HG03558 (cell line): ENCODE results near the gene OTUD5.
A peak's percentile ranks its signal among the peaks of the same experiment; 100 is the strongest.

Experiments
- ATAC-seq: cut with Tn5 transposase; IDR thresholded peaks from one replicate; pipeline ENCODE4 v1.9.1; 2021; ENCODE audit warnings: moderate number of reproducible peaks; ENCODE audit not compliant: unreplicated experiment; ENCODE audit errors: extremely low read depth

The OTUD5 gene

DNA sequence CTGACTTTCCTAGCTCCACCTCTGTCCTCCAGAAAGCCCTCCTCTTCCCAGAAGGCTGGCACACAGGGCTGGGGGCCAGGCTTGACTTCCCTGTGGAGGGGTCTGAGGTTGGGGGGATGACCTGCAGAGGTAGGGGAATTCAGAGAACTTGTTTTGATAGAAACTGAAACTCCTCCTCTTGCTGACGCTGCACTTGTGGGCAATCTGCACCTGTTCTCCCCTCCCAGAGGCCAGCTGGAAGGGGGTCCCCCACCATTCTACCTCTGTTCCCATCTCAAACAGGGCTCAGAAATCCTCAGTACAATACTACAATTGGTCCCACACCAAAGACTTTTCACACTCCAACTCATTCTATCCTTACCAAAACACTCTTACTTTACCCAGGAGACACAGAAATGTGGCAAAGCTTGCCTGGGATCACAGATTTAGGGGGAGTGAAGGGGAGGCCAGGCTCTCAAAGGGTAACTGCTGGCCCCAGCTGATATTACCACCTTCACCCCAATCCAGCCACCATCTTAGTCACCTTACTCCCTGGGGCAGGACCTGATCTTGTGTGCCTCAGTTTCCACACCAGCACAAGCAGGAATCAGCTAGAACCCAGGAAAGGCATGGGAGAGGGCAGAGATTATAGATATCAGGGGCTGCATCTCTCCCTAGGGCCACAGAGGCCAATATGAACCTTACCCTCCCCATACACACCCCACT, 18.5 kb downstream of the OTUD5 start:
- ATAC-seq, result peak; percentile 28

DNA sequence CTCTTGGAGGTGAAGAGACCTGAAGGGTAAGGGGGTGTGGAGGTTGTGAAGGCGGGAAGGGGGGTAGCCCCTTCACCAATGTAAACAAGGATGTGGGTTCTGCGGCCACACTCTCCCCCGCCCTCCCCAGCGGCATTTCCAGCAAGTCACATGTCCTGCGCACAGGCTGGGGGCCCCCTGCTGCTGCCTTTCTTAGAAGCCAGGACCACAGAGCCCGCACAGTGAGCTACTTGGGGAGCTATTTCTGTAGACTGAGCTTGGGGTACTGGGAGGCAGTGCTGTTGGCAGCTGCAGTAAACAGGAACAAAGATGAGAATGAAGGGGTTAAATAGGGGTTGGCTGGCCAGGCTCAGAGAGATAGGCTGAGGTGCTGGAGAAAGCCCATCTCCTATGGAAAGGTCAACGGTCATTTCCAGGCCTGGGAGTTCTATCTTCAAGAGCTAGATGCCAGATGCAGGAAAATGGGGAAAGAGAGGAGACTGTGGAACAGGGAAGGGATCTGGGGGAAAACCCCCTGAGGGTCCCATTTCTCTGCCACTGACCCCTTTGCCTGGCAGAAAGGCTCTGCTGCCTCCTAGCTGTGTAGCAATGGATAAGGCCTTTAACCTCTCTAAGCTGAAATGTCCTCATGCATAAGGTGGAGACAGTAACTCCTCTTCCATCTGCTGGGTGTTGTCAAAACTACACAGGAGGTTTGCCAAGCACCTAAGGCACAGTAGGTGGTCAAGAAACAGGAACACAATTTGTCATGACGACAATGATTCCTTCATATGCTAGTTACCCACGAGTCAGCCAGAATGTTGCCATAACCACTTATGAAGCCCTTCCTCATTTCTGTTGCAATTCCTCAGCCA, 20.1 kb downstream of the OTUD5 start:
- peak; percentile 24 for ATAC-seq

DNA sequence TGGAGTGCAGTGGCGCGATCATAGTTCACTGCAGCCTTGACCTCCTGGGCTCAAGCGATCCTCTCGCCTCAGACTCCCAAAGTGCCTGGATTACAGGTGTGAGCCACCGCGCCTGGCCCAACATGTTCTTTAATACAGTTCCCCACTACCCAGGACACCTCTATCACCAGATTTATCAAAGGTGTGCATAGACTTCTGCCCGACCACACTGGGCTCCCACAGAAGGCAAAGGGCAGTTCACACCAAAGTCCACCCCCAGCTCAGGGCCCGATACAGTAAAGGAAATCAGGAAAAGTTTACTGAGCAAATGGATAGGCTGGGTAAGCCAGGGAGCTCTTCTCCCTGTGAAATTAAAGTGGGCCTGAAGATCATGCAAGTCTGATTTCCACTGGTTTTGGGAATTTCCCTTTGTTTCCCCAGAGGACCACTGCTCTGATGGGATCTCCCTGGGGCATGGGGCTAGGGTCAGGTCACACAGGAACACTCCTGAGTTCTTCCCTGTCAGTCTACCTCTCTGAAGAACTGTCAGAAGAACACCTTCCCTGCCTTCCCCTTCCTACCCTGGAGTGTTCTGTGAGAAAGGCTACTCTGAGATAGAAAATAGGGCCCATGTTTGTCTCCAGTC, 20.9 kb downstream of the OTUD5 start:
- ATAC-seq, result no peak

DNA sequence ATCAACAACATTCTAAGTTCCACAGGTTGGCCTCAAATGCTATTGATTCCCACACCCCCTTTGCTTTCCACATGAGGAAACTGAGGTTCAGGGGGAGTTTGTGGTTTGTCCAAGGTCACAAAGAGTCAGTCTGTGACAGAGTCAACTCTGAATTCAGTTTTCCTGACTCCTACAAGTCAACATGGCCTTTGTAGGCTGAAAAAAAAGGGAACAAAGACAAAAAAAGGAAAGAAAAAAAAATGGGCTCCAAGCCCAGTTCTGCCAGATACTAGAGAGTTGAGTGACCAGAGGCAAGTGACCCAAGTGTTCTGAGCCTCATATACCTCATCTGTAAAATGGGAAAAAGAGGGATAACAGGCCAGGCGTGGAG, 22.1 kb downstream of the OTUD5 start:
- no peak for ATAC-seq

DNA sequence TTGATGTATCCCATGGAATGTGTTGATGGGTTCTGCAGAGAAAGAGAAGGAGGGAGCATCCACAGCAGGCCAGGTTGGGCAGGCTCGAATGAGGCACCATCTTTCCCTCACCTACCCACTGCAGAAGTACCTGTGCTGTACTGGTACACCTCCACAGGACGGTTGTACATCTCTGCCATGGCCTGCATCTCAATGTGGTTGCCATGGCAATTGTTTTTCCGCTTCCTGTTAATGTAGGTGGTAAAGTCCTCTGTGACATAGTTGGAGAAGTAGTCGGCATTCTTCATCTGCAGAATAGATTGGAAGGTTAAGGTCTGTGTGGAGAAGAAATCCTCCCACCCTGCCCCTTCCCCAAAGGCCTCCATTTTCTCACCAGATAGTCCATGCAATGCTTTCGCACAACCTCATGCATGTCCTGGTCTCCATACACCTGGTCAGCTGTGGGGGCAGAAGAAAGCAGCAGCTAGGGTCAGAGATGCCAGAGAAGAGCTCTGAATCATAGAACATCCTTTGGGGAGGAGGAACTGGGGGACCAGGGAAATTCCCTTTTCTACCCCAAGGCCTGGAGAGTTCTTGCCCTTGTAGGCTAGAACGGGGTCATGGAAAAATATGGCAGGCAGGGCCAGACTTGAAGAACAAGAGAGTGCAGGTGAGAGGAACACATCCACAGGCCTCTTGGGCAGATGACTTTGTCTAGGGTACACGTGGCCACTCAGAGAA, 22.7 kb downstream of the OTUD5 start:
- ATAC-seq, result no peak

DNA sequence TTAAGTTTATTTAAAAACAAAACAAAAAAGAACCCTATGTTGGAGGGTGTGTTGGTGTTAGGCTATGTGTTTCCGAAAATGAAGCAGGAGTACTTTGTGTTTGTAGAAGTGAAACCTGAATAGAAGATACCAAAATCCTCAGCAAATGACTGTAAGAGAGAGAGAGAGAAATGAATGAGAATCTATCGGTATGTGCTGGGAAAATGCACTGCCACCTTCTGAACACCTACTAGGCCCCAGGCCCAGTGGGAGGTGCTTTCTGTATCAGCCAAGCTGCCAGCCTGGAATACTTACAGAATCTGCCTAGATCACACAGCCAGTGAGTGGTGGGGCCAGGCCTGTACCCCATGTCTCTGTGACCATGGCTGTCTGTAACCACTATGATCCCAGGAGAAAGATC, 23.6 kb downstream of the OTUD5 start:
- ATAC-seq, result no peak

DNA sequence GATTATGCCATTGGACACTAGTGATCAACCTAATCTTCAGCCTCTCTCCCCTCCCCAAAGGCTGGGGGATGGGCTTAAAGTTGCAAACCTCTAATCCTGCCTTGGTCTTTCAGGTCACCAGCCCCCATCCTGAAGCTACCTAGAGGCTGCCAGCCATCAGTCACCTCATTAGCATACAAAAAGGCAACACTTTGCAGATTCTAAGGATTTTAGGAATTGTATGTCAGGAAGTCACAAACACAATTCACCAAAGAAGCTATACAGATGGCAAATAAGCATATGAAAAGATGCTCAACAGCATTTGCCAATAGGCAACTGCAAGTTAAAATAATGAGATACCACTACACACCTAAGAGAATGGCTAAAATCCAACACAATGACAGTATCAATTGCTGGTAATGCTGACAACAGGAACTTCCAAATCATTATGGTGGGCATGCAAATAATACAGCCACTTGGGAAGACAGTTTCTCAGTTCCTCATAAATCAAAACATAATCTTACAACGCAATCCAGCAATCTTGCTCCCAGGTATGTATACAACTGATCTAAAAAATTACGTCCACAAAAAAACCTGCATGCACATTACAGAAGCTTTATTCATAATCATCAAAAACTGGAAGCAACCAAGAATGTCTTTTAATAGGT, 29.5 kb downstream of the OTUD5 start:
- no peak for ATAC-seq

DNA sequence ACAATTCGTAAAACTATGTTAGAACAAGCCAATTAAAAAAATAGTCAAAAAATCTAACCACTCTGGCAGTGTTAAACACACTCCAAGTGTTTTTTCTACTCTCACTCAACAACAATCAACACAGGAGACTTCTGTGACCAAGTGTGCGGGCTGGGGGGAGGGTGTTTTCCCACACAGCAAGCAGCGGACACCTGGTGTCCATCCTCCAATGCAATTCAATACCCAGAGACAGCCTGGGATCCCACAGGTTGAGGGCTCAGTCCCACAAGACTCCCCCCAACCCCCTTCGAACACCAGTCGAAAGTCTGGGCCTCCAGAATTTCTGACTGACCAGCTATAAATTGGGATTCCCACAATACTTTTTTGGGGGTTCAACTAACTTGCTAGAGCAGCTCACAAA, 30.3 kb downstream of the OTUD5 start:
- ATAC-seq, result no peak

DNA sequence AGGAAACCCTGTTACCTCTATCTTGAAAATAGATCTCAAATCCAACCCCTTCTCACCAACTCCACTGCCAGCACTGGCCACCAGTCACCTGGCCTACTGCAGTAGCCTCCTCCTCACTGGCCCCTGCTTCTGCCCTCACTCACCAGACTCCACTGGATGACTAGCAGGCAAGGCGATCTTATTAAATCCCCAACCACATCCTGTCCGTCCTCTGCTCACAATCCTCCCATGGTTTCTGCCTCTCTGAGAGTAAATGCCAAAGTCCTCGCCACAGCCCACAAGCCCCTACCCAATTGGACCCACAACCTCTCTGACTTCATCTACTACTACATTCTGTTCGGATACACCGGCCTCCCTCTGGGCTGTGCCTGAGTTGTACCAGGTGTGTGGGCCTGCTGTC, 33.1 kb downstream of the OTUD5 start:
- ATAC-seq, result no peak

DNA sequence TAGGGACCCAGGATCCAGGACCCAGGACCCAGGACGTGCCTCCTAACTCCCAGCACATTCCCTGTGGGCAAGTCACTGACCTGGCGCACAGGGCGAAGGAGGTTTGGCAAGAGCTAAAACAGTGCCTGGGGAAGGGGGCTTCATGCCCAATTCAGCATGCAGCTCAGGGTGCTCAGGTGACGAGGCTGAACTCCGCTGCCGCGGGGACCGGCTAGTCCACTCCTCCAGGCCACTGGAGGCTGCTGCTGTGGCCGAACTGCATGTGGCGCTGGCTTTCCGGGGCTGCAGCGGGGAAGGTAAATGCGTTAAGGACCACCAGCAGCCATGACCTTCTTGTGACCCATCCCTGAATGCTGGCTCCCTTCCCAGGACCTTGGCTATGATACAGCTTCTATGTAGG, 33.6 kb downstream of the OTUD5 start:
- ATAC-seq, result no peak

DNA sequence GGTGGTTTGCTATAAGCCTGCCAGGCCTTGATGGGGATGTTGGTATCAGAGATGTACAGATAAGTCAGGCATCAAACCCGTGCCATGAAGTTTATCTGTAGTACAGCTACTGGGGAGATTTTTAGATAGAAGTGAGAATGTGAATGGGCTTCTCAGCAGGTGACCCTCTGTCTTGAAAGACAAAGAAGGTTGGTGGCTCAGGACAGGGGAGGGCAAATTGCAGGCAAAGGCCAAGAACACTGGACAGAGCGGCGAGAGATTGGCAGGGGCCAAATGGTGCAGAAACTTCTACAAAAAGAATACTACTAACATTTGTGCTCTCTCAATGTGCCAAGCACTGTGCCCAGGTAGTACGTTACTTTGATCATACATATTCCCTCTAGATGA, 36.7 kb downstream of the OTUD5 start:
- no peak for ATAC-seq

DNA sequence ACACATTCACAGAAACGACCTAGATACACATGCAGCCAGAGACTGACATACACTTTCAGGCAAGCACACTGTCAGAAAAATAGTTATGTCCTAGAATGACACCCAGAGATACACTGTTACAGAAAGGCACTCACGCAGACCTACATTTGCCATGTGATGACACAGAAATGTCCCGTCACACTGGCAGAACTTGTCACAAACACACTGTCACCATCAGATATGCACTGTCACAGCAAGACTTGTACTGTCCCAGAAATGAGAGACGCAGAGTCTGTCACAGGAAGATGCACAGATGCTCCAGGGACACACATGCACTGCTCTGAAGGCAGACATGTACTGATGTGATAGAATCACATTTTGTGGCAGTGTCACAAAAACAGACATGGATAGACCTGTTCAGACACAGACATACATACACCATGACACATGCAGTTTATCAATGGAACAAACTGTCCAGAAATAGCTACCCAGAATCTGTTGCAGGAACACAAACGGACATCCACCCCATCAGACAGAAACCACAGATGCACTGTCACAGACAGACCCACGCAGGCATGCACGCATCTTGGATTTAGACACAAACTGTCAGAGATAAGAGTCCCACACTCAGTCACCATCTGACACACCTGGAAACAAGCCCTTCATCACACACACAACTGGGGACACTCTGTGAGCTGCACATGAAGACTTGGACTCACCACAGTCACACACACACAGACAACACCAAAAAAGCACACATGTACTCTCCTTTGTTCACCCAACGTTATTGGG, 37.3 kb downstream of the OTUD5 start:
- no peak for ATAC-seq

DNA sequence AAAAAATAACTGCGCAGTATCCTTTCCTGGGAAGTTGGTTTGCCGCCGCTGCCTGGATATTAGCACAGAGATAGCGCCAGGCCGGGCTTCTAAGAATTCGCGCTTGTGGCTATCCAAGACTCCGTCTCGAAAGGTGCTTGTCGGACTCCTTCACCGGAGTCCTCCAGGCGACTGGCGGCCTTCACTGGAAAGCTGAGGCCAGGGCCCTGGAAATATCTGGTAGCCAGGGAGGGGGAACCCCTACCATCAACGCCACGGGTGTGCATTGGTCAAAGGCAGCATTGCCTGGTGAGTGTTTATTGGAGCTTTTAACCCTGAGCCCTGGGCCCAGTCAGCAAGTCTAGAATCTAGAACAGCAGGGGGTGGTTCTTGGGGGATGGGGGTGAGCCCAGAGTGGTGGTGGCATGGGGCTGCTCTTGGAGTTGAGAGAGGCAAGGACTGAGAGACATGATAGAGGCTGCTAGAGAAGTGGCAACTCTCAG, 38.0 kb downstream of the OTUD5 start:
- no peak for ATAC-seq

DNA sequence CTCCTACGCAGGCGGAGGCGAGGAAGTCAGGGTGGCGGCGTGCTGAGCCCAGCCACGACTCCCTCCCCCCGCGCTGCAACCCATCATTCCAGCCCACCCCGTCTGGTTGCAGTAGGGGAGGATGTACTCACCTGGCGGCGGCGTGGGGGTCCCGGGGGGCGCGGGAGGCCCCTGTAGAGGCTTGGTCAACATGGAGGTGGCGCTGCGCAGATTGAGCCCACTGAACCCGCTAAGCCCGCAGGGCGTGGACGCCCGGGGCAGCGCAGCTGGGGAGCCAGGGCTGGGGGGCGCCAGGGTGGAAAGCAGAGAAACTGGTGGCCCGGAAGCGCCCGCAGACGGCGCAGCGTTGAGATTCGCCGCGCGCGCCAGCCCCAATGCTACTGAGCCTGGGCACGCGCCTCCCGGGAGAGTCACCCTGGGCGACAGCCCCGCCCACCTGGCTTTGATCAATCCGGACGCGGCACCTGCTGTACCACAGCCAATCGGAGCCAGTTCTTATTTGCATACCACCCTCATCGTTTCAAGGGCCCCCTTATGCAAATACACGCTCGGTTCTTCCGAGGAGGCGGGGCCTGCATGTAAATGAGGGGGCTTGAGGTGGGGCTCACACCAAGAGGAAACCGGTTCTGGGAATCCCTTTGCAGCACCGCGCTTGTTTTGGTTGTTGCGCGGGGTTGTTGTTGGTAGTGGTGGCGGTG, 38.6 kb downstream of the OTUD5 start, which contains the start of gene PIM2:
PIM2 (minus strand) TSS at position 382 of the 698 bp plus-strand sequence; CDS start at position 192, 190 bp downstream.
- peak; percentile 31 for ATAC-seq

DNA sequence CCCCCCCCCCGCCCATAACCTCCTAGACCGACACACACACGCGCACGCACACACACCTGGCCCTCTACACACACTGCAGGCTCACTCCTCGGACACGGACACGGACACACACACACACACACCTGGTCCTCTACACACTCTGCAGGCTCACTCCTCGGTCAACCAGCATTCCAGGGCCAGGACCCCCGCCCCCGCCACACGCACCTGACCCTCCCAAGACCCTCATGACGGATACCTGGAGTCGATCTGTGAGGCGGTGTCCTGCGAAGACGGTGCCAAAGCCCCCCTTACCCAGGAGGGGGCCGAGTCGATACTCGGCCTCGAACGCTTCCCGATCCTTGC, 39.1 kb downstream of the OTUD5 start:
- no peak for ATAC-seq

DNA sequence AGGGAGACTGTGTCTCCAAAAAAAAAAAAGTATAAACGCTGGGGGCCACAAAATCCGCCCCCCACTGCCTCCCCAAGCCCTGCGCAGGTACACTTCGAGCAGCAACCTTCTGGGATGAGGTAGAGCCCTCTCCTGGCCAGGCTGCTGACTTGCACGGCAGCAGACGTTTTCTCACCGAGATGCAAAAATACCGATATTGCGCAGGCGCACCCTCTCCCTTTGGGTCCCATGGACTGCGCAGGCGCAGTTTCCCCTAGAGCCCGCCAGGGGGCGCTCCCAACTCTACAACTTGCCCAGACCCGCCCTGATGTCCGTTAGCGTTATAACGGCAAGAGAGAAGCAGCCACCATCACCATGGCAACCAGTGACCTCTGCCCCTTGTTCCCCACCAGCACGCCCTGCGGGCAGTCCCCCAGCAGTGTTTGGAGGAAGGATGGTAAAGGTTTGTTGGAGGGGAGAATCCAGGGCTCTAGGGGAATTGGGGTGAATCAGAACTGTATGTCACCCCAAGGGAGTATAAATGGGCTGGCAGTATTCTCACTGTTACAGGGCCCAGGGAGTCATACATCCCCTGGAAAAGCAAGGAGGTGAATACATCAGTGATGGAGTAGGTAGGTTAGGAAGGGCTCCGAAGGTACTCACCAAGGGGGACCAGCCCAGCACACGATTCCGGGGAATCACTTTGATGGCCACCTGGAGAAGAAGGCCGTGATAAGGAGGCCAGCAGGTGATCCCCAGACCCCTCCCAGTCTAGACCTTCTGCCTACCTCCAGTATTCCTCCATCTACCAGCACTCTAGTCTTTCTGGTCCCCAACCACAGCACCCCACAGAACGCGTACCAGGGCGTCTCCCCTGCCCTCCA, 40.0 kb downstream of the OTUD5 start:
- ATAC-seq, result no peak

DNA sequence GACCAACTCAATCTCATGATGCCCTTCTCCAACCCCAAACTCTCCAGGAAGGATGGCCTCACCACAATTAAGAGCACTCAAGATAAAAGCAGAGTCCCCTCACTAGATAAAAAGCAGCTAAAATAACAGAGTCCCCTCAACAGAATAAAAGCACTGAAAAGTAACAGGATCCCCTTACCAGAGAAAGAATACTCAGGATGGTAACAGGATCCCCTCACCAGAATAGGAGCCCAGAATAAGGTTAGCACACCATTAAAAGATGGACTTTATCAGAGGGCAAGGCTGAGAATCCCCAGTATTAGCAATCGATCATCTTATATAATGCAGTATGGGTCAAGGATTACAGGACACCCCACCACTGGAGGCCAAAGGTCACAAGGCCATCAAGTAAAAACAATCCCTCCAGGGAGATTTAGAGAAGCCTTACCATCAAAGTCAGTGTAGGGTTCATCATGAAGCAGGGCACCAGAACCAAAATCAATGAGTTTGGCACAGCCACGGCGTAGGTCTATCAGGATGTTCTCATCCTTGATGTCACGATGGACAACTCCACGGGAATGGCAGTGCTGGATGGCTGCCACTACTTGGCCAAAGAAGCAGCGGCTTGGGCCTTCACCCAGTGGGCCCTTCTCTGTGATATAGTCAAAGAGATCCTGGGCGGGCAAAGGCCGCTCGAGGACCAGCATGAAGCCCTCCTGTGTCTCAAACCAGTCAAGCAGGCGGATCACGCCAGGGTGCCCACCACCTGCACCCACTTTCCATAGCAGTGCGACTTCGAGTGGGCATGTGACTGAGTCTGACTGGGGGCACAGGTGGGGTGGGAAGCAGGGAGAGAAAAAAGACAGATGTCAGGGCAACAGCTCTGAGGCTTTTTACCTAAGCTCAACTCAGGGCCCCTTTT, 42.6 kb downstream of the OTUD5 start:
- ATAC-seq, result no peak
